CD4-positive, alpha-beta T cell treated with Interleukin-15 for 1 hour (primary cell): Measurements from ENCODE around the gene CLTA.

Experiments
- DNase-seq: peaks from one replicate; pipeline ENCODE4 v3.0.0-alpha.2; 2020

CLTA gene

GRCh38 chr9:36190388-36191289, at the start of gene CLTA:
Gene CLTA (plus strand): TSS chr9:36190921. CDS start chr9:36191057, 136 bp downstream.
- peak; percentile 96 for DNase-seq

GRCh38 chr9:36141288-36141687, 49.4 kb upstream of the CLTA start:
- no peak for DNase-seq

- no peak for DNase-seq
Observed at GRCh38 chr9:36141761-36142160, 49.0 kb upstream of the CLTA start.

GRCh38 chr9:36142510-36143244, 48.0 kb upstream of the CLTA start:
- DNase-seq: no peak

- DNase-seq: no peak
Observed at GRCh38 chr9:36143245-36143641, 47.5 kb upstream of the CLTA start.

- DNase-seq: peak; percentile 55
Observed at GRCh38 chr9:36144309-36145232, 46.1 kb upstream of the CLTA start.

- DNase-seq: no peak
Observed at GRCh38 chr9:36145970-36146369, 44.8 kb upstream of the CLTA start.

- no peak for DNase-seq
Observed at GRCh38 chr9:36146651-36147050, 44.1 kb upstream of the CLTA start.

- no peak for DNase-seq
Observed at GRCh38 chr9:36147441-36148175, 43.1 kb upstream of the CLTA start.

GRCh38 chr9:36148311-36149051, 42.2 kb upstream of the CLTA start:
- DNase-seq: peak; percentile 84

- DNase-seq: no peak
Observed at GRCh38 chr9:36149197-36149596, 41.5 kb upstream of the CLTA start.

GRCh38 chr9:36150574-36151315, 40.0 kb upstream of the CLTA start:
- no peak for DNase-seq

GRCh38 chr9:36151316-36152210, 39.2 kb upstream of the CLTA start:
- DNase-seq: peak; percentile 92

GRCh38 chr9:36152741-36153438, 37.8 kb upstream of the CLTA start:
- DNase-seq: no peak

- no peak for DNase-seq
Observed at GRCh38 chr9:36153746-36154145, 37.0 kb upstream of the CLTA start.

GRCh38 chr9:36154331-36154952, 36.3 kb upstream of the CLTA start:
- DNase-seq: peak; percentile 67

- no peak for DNase-seq
Observed at GRCh38 chr9:36156116-36156515, 34.6 kb upstream of the CLTA start.

GRCh38 chr9:36158122-36158521, 32.6 kb upstream of the CLTA start:
- DNase-seq: no peak
